HG02943 (cell line): ENCODE data around the gene ELAC2.
A peak's percentile ranks its signal among the peaks of the same experiment; 100 is the strongest.

Experiments
- ATAC-seq: cut with Tn5 transposase; IDR thresholded peaks from one replicate; pipeline ENCODE4 v1.9.1; 2021; ENCODE audit warnings: mild to moderate bottlenecking, low read depth, moderate library complexity; ENCODE audit not compliant: unreplicated experiment

Gene ELAC2, protein sequence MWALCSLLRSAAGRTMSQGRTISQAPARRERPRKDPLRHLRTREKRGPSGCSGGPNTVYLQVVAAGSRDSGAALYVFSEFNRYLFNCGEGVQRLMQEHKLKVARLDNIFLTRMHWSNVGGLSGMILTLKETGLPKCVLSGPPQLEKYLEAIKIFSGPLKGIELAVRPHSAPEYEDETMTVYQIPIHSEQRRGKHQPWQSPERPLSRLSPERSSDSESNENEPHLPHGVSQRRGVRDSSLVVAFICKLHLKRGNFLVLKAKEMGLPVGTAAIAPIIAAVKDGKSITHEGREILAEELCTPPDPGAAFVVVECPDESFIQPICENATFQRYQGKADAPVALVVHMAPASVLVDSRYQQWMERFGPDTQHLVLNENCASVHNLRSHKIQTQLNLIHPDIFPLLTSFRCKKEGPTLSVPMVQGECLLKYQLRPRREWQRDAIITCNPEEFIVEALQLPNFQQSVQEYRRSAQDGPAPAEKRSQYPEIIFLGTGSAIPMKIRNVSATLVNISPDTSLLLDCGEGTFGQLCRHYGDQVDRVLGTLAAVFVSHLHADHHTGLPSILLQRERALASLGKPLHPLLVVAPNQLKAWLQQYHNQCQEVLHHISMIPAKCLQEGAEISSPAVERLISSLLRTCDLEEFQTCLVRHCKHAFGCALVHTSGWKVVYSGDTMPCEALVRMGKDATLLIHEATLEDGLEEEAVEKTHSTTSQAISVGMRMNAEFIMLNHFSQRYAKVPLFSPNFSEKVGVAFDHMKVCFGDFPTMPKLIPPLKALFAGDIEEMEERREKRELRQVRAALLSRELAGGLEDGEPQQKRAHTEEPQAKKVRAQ

GRCh38 chr17:13017655-13018459 lies at the start of gene ELAC2:
Gene ELAC2, minus strand, starts transcription at chr17:13018027. Its CDS starts 80 bp downstream, at chr17:13017947.
- peak; percentile 99 for ATAC-seq

- no peak for ATAC-seq
Measured at GRCh38 chr17:13065032-13065431, 47.2 kb upstream of the ELAC2 start.

DNA sequence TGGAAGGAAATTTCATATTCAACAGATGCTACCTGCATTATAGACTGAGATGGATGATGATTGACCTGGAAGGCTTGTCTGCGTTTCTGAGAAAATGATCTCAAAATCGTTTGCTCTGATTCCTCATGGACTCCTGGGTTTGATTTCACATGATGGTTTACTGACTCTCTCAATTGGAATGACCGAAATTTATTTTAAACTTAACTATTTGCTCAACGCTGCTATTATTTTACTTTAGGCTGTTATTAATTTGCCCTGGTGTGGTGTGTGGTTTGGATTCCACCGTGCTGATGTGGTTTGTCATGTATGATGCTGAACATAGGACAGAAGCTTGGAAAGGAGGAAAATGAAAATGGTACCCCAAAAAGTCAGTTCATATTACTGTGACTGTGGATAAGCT lies 37.3 kb upstream of the ELAC2 start:
- ATAC-seq = no peak

DNA sequence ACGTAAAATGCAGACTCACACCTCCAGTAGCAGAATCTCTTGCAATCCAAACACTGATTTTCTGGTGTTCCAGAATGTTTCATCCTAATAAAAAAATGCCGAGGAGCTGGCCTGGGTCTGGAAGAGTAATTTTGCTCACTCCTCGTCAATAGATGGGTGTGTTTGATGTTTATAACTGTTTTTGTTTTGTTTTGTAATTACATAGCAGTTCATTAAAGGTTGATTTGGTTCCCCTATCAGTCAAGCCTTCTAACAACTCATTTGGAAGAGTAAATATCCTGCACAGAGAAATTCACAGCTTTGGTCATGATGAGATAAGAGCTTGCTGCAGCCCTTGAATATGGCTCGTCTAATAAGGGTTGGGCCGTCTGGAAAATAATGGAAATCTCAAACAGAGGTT lies 36.8 kb upstream of the ELAC2 start:
- no peak for ATAC-seq

DNA sequence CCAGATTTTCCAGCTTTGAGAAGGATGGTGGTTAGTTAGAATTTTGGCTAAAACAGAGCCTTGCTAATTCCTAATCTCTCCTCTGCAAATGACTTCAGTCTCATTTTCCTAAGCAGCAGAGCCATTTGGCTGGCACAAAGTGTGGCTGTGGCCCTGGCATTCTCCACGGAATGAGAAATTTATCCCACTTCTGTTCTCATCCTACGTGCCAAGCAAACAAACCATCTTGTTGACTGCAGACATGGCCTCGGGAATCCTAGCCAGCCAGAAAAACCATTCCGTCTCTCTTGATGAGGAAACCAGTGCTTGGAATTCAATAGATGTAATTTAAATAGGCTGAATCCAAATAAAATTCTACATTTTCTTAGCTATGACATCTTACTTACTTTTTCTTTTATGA lies 34.1 kb upstream of the ELAC2 start:
- no peak for ATAC-seq

DNA sequence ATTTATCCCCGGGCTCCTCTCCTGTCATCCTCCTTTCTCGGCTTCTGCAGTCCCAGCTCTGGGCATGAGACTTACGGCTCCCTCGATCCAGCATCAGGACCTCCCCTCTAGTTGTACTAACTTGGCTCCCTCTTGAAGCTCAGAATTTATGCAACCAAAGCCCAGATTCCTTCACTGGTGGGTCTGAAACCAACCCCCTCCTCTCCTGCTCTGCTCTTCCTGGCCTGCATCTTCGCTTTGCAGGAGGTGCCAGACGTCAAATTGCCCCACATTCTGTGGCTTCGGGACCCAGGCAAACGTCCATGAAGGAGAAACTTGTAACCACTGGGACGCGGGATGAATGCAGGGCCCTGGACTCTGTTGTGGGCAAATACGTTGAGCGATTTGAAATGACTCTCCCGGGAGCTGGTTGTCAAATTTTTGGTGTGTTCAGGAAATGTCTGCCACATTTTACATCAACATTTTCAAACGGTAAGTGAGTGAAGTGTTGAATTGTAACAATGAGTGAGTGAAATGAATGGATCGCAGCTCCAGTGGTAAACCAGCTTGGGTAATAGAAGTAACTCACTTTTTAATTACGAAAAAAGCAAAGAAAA lies 29.3 kb upstream of the ELAC2 start:
- ATAC-seq = no peak

GRCh38 chr17:13046361-13046760 lies 28.5 kb upstream of the ELAC2 start:
- no peak for ATAC-seq

- ATAC-seq = no peak
Measured at GRCh38 chr17:13044572-13045065, 26.8 kb upstream of the ELAC2 start.

GRCh38 chr17:13038931-13039665 lies 21.3 kb upstream of the ELAC2 start:
- ATAC-seq = no peak

GRCh38 chr17:13036751-13037150 lies 18.9 kb upstream of the ELAC2 start:
- no peak for ATAC-seq

DNA sequence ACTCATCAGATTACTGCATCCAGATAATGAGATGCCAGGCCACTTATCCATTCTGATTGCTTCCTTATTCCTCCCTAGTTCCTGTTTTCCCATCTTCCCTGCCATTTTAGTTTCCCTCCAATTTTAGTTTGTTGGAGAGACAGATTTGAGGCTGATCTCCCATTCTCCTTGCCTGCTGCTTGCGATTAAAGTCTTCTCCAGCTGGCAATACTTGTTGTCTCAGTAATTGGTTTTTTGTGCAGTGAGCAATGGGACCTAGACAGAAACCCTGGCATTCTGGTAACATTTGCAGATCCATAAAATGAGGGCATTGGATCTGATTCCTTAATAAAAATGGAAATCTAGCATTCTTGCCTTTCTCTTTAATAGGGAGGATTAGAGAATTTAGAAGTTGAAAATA lies 17.6 kb upstream of the ELAC2 start:
- no peak for ATAC-seq

DNA sequence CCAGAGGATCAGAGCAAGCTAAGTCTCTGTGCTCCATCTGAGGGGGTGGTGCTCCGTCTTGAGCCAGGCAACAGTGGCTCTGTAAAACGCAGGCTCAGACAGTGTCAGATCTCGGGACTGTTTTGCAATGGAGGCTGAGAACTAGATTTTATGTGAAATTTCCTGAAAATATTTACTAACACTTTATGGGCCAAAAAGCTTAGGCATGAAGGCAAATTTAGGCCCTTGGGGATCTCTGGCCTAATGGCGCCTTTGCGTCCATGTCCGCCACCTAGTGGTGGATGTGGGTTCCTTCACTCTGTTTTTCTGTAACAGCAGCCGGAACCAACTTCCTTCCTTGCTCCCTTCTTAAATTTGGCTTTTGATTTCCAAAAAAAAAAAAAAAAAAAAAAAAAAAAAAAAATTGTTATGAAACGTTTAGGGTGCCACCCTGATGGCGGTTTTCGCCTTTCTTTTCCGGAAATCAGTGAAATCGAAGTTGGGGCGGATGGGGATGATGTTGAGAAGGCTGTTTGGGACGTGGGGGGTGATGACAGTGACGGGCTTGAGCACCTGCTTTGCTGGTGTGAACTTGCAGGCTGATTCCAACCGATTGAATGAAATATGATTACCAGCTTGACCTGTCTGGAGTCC lies 14.0 kb upstream of the ELAC2 start:
- no peak for ATAC-seq

GRCh38 chr17:13030459-13031300 lies 12.9 kb upstream of the ELAC2 start:
- ATAC-seq = no peak

DNA sequence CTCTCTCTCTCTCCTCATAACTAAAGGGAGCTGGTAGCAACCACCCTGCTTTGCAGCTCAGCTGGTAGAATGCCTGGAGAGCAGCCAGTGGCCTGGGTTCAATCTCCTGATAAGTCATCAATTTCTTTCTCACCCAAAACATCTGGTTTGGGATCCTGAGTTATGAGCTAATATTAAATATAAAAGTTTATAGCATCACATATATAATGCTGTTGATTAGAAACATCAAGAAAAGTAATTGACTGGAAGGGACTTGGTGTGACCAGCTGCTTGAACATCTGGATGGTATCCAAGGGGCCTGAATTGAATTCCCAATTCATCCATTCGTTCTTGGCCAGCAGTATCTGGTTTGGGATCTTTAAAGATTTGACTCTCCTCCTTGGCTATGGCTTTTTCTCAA lies 12.2 kb upstream of the ELAC2 start:
- no peak for ATAC-seq

DNA sequence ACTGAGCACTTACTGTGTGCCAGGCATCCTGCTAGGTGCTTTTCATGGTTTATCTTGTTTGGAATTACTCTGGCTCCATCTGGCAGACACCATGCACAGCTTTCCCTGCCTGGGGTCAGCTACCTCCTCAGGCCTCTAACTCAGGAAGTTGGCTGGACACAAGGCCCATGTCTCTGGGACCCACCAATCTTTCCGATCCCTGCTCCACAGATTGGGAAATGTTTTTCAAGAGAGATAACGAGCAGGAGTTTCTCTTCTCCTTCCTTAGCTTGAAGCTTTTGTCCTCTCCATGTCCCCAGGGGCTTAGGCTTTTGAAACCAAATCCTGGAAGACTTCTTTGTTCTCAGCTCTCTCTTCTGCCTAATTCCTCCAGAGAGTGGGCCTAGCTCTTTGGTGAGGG lies 11.5 kb upstream of the ELAC2 start:
- ATAC-seq = no peak

DNA sequence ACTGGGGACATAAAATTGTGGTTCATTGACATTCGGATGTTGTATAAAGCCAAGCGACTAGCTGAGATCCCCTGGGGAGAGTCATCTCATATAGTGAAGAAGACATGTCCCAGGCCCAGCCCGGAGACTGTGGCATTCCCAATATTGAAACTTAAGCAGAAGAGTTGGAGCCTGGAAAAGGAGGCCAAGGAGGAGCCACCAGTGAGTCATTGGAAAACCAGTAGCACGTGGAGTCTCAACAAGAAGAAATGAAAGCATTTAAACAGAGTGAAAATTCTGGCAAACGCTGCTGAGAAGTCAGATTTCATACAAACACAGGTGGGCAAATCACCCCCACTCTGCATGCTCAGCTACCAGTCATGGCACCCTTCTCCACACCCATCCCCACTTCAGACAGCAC lies 9.4 kb upstream of the ELAC2 start:
- ATAC-seq = no peak

GRCh38 chr17:13025687-13026086 lies 7.9 kb upstream of the ELAC2 start:
- ATAC-seq = no peak

DNA sequence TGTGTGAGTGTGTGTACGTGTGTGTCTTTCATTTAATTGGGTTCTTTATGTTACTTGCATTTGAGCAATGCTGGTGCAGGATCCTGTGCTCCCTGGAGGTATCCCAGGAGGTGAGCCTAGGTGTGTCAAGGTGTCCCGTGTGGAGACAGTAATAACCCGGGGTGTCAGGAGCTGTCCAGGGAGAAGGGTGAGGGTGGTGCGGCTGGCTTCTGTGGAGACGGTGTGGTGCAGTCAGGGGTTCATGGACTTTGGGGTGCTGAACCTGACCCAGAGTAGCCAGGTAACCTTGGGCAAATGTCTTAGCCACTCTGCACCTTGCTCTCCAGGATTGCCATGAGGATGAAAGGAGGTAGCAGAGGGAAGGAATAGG lies 7.4 kb upstream of the ELAC2 start:
- ATAC-seq = no peak
